ENCODE results near the gene CASK.

CASK gene

GRCh38 chrX:41542536-41542935, 380.8 kb downstream of the CASK start:
- H3K9me3 ChIP-seq (ENCODE audit: control insufficient read depth, insufficient read depth, low read depth, low read length) = peaks cover 3% of the 10 kb centered on the region; the same call in 1 of the 2 replicates
- H3K36me3 ChIP-seq (ENCODE audit: control insufficient read depth, insufficient read depth, low read length) = peaks cover 13% of the 10 kb centered on the region; the same call in 1 of the 2 replicates
- no peak overlapping the region for H3K9ac ChIP-seq (ENCODE audit: low read length)
- no peak overlapping the region for H3K4me3 ChIP-seq (ENCODE audit: low read depth, low read length)
- no peak overlapping the region for H3K27ac ChIP-seq (ENCODE audit: low read depth, low read length)
- peaks cover 4% of the 10 kb centered on the region; the same call in 1 of the 2 replicates for H3K4me1 ChIP-seq (ENCODE audit: control insufficient read depth, insufficient read depth, low read length)
- H3K27me3 ChIP-seq (ENCODE audit: control insufficient read depth, insufficient read depth, low read length) = no peaks in the 10 kb centered on the region

DNA sequence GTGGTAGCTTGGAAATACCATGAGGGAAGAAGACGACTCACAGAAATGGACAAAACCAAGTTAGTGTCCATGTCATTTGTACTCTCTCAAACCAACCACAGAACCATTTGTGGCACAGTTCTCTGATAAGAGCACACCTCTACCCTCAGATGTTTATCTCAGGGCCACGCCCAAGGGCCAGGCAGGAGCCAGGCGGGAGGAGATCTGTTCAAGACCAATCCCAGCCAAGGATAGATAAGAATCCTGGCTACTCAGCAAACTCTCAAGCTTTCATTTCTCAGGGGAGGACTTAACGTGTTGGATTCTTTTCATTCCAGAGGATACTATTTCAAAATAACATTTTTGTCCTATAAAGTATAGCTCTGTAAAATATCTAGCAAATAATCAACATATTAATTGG, 381.2 kb downstream of the CASK start:
- Histone ChIP-seq H3K9me3 (ENCODE audit: control insufficient read depth, insufficient read depth, low read depth, low read length) (peaks cover 3% of the 10 kb centered on the region; the same call in 1 of the 2 replicates), H3K4me1 (ENCODE audit: control insufficient read depth, insufficient read depth, low read length) (peaks cover 4% of the 10 kb centered on the region; the same call in 1 of the 2 replicates), H3K4me3 (ENCODE audit: low read depth, low read length) (no peak overlapping the region), H3K27ac (ENCODE audit: low read depth, low read length) (no peak overlapping the region), H3K36me3 (ENCODE audit: control insufficient read depth, insufficient read depth, low read length) (peaks cover 13% of the 10 kb centered on the region; the same call in 1 of the 2 replicates), H3K9ac (ENCODE audit: low read length) (no peak overlapping the region), H3K27me3 (ENCODE audit: control insufficient read depth, insufficient read depth, low read length) (no peaks in the 10 kb centered on the region)

GRCh38 chrX:41541386-41541785, 382.0 kb downstream of the CASK start:
- H3K27ac ChIP-seq (ENCODE audit: low read depth, low read length) = no peak overlapping the region; the same call in 1 of the 2 replicates
- H3K36me3 ChIP-seq (ENCODE audit: control insufficient read depth, insufficient read depth, low read length) = peaks cover 13% of the 10 kb centered on the region; the same call in 1 of the 2 replicates
- no peaks in the 10 kb centered on the region for H3K27me3 ChIP-seq (ENCODE audit: control insufficient read depth, insufficient read depth, low read length)
- H3K4me3 ChIP-seq (ENCODE audit: low read depth, low read length) = no peak overlapping the region
- peaks cover 4% of the 10 kb centered on the region; the same call in 1 of the 2 replicates for H3K4me1 ChIP-seq (ENCODE audit: control insufficient read depth, insufficient read depth, low read length)
- no peak overlapping the region for H3K9ac ChIP-seq (ENCODE audit: low read length)
- peaks cover 3% of the 10 kb centered on the region; the same call in 1 of the 2 replicates for H3K9me3 ChIP-seq (ENCODE audit: control insufficient read depth, insufficient read depth, low read depth, low read length)

DNA sequence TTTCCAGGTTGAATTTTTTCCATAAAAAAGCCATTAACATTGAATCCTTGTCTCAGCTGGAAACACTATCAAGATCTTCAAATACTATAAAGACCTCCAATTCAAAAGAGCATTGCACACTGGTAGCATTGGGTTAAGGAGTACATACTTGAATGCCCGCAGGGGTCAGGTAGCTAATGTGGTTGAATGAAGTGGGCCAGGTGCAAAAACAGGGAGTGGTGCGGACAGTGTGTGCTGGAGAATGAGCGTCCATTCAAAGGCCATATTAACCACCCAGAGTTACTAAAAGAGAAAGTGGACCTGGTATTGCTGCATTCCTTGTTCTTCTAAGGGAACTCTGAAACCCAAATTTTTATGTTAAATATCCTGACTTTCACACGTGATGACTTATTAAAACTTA, 384.6 kb downstream of the CASK start:
- H3K36me3 ChIP-seq (ENCODE audit: control insufficient read depth, insufficient read depth, low read length) = peaks cover 11% of the 10 kb centered on the region; the same call in 1 of the 2 replicates
- H3K27me3 ChIP-seq (ENCODE audit: control insufficient read depth, insufficient read depth, low read length) = no peaks in the 10 kb centered on the region
- no peak overlapping the region for H3K27ac ChIP-seq (ENCODE audit: low read depth, low read length)

GRCh38 chrX:41530085-41530484, 393.3 kb downstream of the CASK start:
- Histone ChIP-seq H3K27ac (ENCODE audit: low read depth, low read length) (no peak overlapping the region), H3K9ac (ENCODE audit: low read length) (no peak overlapping the region), H3K4me3 (ENCODE audit: low read depth, low read length) (no peak overlapping the region), H3K27me3 (ENCODE audit: control insufficient read depth, insufficient read depth, low read length) (no peaks in the 10 kb centered on the region), H3K9me3 (ENCODE audit: control insufficient read depth, insufficient read depth, low read depth, low read length) (no peaks in the 10 kb centered on the region), H3K4me1 (ENCODE audit: control insufficient read depth, insufficient read depth, low read length) (no peaks in the 10 kb centered on the region), H3K36me3 (ENCODE audit: control insufficient read depth, insufficient read depth, low read length) (peaks cover 32% of the 10 kb centered on the region)

More for the DNA sequence above, 384.6 kb downstream of the CASK start:
- H3K9ac ChIP-seq (ENCODE audit: low read length) = no peak overlapping the region
- no peak overlapping the region for H3K4me3 ChIP-seq (ENCODE audit: low read depth, low read length)
- peaks cover 4% of the 10 kb centered on the region; the same call in 1 of the 2 replicates for H3K4me1 ChIP-seq (ENCODE audit: control insufficient read depth, insufficient read depth, low read length)
- peaks cover 3% of the 10 kb centered on the region; the same call in 1 of the 2 replicates for H3K9me3 ChIP-seq (ENCODE audit: control insufficient read depth, insufficient read depth, low read depth, low read length)

- peaks cover 32% of the 10 kb centered on the region for H3K36me3 ChIP-seq (ENCODE audit: control insufficient read depth, insufficient read depth, low read length)
- no peaks in the 10 kb centered on the region; the same call in 1 of the 2 replicates for H3K4me1 ChIP-seq (ENCODE audit: control insufficient read depth, insufficient read depth, low read length)
- H3K27me3 ChIP-seq (ENCODE audit: control insufficient read depth, insufficient read depth, low read length) = no peaks in the 10 kb centered on the region
- no peak overlapping the region for H3K27ac ChIP-seq (ENCODE audit: low read depth, low read length)
- H3K9ac ChIP-seq (ENCODE audit: low read length) = no peak overlapping the region
- no peaks in the 10 kb centered on the region for H3K9me3 ChIP-seq (ENCODE audit: control insufficient read depth, insufficient read depth, low read depth, low read length)
- H3K4me3 ChIP-seq (ENCODE audit: low read depth, low read length) = no peak overlapping the region
These were observed 394.1 kb downstream of the CASK start for GRCh38 chrX:41529221-41529620.

GRCh38 chrX:41528784-41529183, 394.6 kb downstream of the CASK start:
- H3K27me3 ChIP-seq (ENCODE audit: control insufficient read depth, insufficient read depth, low read length) = no peaks in the 10 kb centered on the region
- no peaks in the 10 kb centered on the region for H3K9me3 ChIP-seq (ENCODE audit: control insufficient read depth, insufficient read depth, low read depth, low read length)
- H3K36me3 ChIP-seq (ENCODE audit: control insufficient read depth, insufficient read depth, low read length) = peaks cover 33% of the 10 kb centered on the region
- H3K4me3 ChIP-seq (ENCODE audit: low read depth, low read length) = no peak overlapping the region
- H3K27ac ChIP-seq (ENCODE audit: low read depth, low read length) = no peak overlapping the region
- H3K4me1 ChIP-seq (ENCODE audit: control insufficient read depth, insufficient read depth, low read length) = no peaks in the 10 kb centered on the region; the same call in 1 of the 2 replicates
- H3K9ac ChIP-seq (ENCODE audit: low read length) = no peak overlapping the region

DNA sequence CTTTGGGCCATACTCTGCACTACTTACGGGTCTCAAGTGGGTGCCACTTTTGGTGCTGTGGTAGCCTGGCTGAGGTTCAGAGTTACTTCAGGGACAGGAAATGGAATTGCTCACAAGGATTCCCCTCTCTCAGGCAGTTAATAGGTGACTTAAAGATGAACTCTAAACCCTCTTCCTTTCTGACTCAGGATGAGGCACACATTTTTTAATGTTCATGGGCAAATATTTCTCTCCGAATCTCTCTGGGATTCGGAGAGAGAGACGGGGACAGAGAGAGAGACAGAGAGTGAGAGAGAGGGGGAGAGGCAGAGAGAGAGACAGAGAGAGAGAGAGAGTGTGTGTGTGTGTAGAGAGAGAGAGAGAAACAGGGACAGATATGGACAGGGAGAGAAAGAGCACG, 396.4 kb downstream of the CASK start:
- Histone ChIP-seq H3K27me3 (ENCODE audit: control insufficient read depth, insufficient read depth, low read length) (no peaks in the 10 kb centered on the region), H3K36me3 (ENCODE audit: control insufficient read depth, insufficient read depth, low read length) (peaks cover 44% of the 10 kb centered on the region), H3K4me3 (ENCODE audit: low read depth, low read length) (no peak overlapping the region), H3K9ac (ENCODE audit: low read length) (no peak overlapping the region), H3K27ac (ENCODE audit: low read depth, low read length) (no peak overlapping the region), H3K4me1 (ENCODE audit: control insufficient read depth, insufficient read depth, low read length) (peaks cover 10% of the 10 kb centered on the region), H3K9me3 (ENCODE audit: control insufficient read depth, insufficient read depth, low read depth, low read length) (no peaks in the 10 kb centered on the region)

- H3K9me3 ChIP-seq (ENCODE audit: control insufficient read depth, insufficient read depth, low read depth, low read length) = no peaks in the 10 kb centered on the region
- no peak overlapping the region for H3K9ac ChIP-seq (ENCODE audit: low read length)
- H3K4me1 ChIP-seq (ENCODE audit: control insufficient read depth, insufficient read depth, low read length) = peaks cover 17% of the 10 kb centered on the region
- H3K27ac ChIP-seq (ENCODE audit: low read depth, low read length) = no peak overlapping the region
- peaks cover 43% of the 10 kb centered on the region for H3K36me3 ChIP-seq (ENCODE audit: control insufficient read depth, insufficient read depth, low read length)
- H3K4me3 ChIP-seq (ENCODE audit: low read depth, low read length) = no peak overlapping the region
- no peaks in the 10 kb centered on the region for H3K27me3 ChIP-seq (ENCODE audit: control insufficient read depth, insufficient read depth, low read length)
These were observed 397.1 kb downstream of the CASK start for GRCh38 chrX:41526271-41526670.

- Histone ChIP-seq H3K27ac (ENCODE audit: low read depth, low read length) (no peak overlapping the region), H3K4me3 (ENCODE audit: low read depth, low read length) (no peak overlapping the region), H3K4me1 (ENCODE audit: control insufficient read depth, insufficient read depth, low read length) (peaks cover 17% of the 10 kb centered on the region)
These were observed 400.7 kb downstream of the CASK start for GRCh38 chrX:41522671-41523070.

GRCh38 chrX:41522081-41522480, 401.3 kb downstream of the CASK start:
- Histone ChIP-seq H3K27me3 (ENCODE audit: control insufficient read depth, insufficient read depth, low read length) (no peaks in the 10 kb centered on the region), H3K4me1 (ENCODE audit: control insufficient read depth, insufficient read depth, low read length) (peaks cover 22% of the 10 kb centered on the region), H3K27ac (ENCODE audit: low read depth, low read length) (no peak overlapping the region), H3K9ac (ENCODE audit: low read length) (no peak overlapping the region), H3K9me3 (ENCODE audit: control insufficient read depth, insufficient read depth, low read depth, low read length) (no peaks in the 10 kb centered on the region), H3K4me3 (ENCODE audit: low read depth, low read length) (no peak overlapping the region), H3K36me3 (ENCODE audit: control insufficient read depth, insufficient read depth, low read length) (peaks cover 26% of the 10 kb centered on the region)

More at GRCh38 chrX:41522671-41523070, 400.7 kb downstream of the CASK start:
- no peaks in the 10 kb centered on the region for H3K9me3 ChIP-seq (ENCODE audit: control insufficient read depth, insufficient read depth, low read depth, low read length)
- H3K36me3 ChIP-seq (ENCODE audit: control insufficient read depth, insufficient read depth, low read length) = peaks cover 26% of the 10 kb centered on the region
- H3K9ac ChIP-seq (ENCODE audit: low read length) = no peak overlapping the region
- no peaks in the 10 kb centered on the region for H3K27me3 ChIP-seq (ENCODE audit: control insufficient read depth, insufficient read depth, low read length)

Data from HUES6 (cell line).